ENCODE measurements around the gene CBX4.

The CBX4 gene

DNA sequence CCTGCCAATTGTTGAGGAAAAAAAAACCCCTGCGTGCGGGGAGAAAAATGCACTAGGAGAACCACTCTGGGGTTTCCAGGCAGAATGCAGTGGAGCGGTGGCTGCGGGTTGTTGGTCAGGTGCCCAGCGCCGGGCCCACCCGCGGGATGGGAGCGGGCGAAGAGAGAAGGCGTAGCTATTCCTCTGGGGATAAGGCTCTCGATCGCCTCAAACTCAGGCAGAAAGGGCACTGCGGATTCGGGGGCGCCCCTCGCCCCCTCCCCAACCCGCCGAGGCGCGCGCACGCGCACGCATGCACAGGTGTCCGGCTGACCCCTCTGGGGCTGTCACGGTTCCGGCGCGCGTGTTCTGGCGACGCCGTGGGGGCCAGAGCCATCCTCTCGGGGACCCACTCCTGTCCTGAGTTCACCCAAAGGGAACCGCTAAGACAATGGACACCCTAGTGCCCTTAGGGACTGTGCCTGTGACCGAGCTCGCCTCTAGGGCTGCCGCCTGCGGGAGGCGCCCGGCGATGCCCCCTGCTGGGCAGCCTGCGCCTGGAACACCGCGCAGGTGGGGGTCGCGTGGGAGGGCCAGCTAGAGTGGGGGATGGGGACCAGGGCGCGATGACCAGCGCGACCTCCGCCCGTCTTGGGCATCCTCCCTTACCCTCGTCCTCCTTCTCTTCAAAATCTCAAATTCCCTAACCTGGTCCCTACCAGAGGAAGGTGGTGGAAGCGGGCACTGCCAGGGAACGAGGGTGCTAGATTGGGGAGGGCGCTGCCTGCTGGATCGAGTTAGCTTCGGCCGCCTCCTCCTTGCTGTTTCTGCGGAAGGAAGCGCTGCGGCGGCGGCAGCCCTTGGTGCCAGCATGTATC lies 28.0 kb downstream of the CBX4 start:
- peak overlapping the region; percentile 95 for H3K27ac ChIP-seq

DNA sequence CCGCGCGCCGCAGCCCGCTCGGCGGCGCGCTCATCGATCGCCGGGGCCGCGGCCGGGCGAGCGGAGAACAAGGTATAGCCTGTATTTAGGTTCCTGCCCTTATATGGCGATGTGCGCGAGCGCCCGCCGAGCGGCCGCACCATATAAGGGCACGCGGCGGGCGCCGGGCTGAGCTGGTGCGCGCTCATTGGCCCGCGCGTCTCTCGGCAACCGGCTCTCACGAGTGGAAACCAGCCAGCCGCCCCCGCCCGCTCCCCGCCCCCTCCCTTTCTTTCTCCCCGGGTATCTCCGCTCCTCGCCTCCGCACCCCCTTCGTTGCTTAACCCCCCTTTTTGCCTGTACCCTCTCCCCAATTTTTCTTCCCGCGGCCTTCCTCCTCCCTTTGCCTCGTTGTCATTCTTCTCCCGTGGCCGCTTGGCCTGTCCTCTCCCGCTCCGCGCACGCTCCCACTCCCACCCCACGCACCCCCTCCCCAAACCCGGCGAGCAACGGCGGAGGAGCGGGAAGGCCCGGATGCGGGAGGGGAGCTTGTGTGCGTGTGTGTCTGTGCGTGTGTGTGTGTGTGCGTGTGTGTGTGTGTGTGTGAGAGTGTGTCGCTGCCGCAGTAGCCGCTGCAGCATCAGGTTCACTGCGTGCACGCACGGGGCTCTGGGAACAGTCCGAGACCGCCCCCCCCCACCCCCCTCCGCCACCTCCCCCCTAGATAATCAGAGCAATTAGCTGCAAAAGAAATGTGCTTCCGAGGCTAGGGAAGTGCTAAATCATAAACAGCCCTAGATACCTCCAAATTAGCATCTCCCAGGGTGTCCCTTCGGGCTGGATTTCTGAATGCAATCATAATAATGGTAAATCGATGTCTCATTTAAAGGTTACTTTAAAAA lies 28.9 kb downstream of the CBX4 start:
- H3K27ac ChIP-seq = peak overlapping the region; percentile 95

More for the DNA sequence above, 28.0 kb downstream of the CBX4 start:
- TF ChIP-seq, protein P1, sequence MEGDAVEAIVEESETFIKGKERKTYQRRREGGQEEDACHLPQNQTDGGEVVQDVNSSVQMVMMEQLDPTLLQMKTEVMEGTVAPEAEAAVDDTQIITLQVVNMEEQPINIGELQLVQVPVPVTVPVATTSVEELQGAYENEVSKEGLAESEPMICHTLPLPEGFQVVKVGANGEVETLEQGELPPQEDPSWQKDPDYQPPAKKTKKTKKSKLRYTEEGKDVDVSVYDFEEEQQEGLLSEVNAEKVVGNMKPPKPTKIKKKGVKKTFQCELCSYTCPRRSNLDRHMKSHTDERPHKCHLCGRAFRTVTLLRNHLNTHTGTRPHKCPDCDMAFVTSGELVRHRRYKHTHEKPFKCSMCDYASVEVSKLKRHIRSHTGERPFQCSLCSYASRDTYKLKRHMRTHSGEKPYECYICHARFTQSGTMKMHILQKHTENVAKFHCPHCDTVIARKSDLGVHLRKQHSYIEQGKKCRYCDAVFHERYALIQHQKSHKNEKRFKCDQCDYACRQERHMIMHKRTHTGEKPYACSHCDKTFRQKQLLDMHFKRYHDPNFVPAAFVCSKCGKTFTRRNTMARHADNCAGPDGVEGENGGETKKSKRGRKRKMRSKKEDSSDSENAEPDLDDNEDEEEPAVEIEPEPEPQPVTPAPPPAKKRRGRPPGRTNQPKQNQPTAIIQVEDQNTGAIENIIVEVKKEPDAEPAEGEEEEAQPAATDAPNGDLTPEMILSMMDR (conservative IDR thresholded peaks at IDR 0.05) = peak; percentile 95

GRCh38 chr17:79809530-79810129 lies 29.6 kb downstream of the CBX4 start:
- TF ChIP-seq, protein P1 (conservative IDR thresholded peaks at IDR 0.05) = no peak
- peak overlapping the region; percentile 95 for H3K27ac ChIP-seq

More for the DNA sequence above, 28.9 kb downstream of the CBX4 start:
- TF ChIP-seq, protein P1 (conservative IDR thresholded peaks at IDR 0.05) = no peak

DNA sequence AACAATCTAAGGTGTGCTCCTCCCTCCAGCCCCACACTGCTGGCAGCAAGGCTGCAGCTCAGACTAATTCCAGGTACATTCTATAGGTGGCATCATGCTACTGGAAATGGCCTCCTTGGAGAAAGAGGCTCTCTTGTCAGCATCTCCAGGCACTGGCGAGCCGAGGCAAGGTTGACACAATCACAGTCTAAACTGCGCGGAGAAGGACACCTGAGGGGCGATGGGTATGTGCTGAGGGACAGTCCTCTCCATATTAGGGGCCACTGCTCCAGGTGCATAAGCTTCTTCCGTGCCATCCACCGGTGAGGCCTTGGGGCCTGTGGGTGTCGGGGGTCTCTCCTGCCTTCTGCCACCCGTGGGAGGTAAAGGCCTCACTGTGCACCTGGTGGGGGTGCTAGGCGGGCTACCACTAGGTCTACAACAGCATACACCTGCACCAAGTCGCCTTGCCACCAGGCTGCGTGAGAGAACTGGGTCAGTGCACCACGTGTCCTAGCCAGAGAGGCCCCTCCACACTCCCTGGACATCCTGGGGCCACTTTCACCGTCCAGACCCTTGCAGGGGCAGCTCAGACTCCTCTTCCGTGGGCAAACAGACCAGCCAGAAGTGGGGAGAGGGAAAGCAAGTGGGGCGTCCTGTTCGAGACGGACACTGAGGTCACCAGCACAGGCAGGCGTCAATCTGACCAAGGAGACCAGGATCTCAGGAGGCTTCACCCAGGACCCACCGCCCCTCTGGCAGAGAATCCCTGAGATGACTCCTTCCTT lies 30.3 kb downstream of the CBX4 start:
- H3K27ac ChIP-seq = peak overlapping the region; percentile 95; the same call in 1 of the 2 replicates
- TF ChIP-seq, protein P1 (conservative IDR thresholded peaks at IDR 0.05) = peak; percentile 79

DNA sequence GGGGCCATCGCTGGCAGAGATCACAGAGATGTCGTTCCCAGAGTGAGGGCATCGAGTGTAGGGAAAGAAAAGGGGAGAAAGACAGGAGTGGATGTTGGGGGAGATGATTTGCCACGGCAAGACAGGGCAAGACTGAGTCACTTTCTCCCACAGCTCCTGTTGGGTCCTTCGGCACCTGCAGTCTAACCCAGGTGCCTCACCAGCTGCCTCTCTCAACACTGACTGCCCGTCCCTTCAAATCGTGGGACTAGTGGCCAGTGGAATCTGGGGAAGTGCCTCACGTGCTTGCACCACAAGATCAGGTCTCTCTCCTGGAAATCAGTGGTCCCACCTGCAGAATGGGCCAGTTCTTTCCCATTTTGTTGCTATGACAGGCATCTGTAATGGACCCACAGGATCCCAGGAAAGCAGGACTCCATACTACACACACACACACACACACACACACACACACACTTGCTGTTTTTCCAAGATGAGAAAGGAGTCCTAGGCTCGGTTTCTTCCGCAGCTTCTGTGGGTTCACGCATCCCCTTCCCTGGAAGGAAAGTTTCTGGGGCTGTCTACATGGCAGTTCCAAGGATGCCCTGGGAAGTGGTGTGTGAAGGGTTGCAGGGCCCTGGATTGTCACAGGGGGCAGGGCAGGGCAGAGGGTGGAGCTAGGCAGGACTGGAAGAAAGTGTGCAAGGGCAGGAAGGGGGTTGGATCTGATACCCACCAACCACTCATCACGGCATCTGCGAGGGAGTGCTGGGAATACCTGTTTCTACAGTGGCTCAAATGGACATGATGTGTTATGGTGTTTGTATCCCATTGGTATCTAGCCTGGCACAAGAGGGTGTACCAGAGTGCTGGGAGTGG lies 32.1 kb downstream of the CBX4 start:
- TF ChIP-seq, protein P1 (conservative IDR thresholded peaks at IDR 0.05) = no peak
- no peak overlapping the region for H3K27ac ChIP-seq

GRCh38 chr17:79806446-79806760 lies 32.8 kb downstream of the CBX4 start:
- TF ChIP-seq, protein P1 (conservative IDR thresholded peaks at IDR 0.05) = no peak
- no peak overlapping the region for H3K27ac ChIP-seq

Data from VCaP (cell line).